Liver (tissue), 9 donors: ENCODE results near the gene DPH2. TPM values are rescaled to one million over a fixed set of nuclear protein-coding genes. Genes with fewer than 3 reads are reported as not detected.

Experiments
- DNase-seq: peaks from one replicate; pipeline ENCODE4 v3.0.0-alpha.2; 2017; ENCODE audit warnings: low spot score
- H3K27ac ChIP-seq, 2 donors: one replicate each; pipeline ENCODE4 v1.7.0; 2013; ENCODE audit warnings: inconsistent platforms in 2 of 2, low read length in 2 of 2, control low read depth in 1 of 2, low read depth in 1 of 2, mild to moderate bottlenecking in 1 of 2
- H3K27me3 ChIP-seq, 4 donors: one replicate each; pipeline versions ENCODE4 v1.6.1 to v1.7.0; 2013; ENCODE audit warnings: low read length in 3 of 4, inconsistent platforms in 1 of 4, mild to moderate bottlenecking in 1 of 4, moderate library complexity in 1 of 4; ENCODE audit not compliant: control insufficient read depth in 4 of 4, insufficient read depth in 4 of 4
- H3K36me3 ChIP-seq, 4 donors: one replicate each; pipeline versions ENCODE4 v1.6.1 to v1.7.0; 2013; ENCODE audit warnings: low read length in 3 of 4, mild to moderate bottlenecking in 3 of 4, low read depth in 1 of 4, moderate library complexity in 1 of 4; ENCODE audit not compliant: control insufficient read depth in 4 of 4, insufficient read depth in 3 of 4
- H3K4me1 ChIP-seq, 4 donors: one replicate each; pipeline versions ENCODE4 v1.6.1 to v1.7.0; 2013; ENCODE audit warnings: low read length in 3 of 4, mild to moderate bottlenecking in 3 of 4, moderate library complexity in 1 of 4; ENCODE audit not compliant: control insufficient read depth in 4 of 4, insufficient read depth in 4 of 4
- H3K4me3 ChIP-seq, 3 donors: one replicate each; pipeline versions ENCODE4 v1.6.1 to v1.7.0; 2013; ENCODE audit warnings: low read length in 3 of 3, control low read depth in 1 of 3, low read depth in 1 of 3, mild to moderate bottlenecking in 1 of 3
- H3K9ac ChIP-seq, 2 donors: one replicate each; pipeline ENCODE4 v1.7.0; 2013; ENCODE audit warnings: low read length in 2 of 2, mild to moderate bottlenecking in 2 of 2, moderate library complexity in 2 of 2, control low read depth in 1 of 2, low read depth in 1 of 2
- H3K9me3 ChIP-seq, 4 donors: one replicate each; pipeline versions ENCODE4 v1.6.1 to v1.7.0; 2013; ENCODE audit warnings: low read length in 3 of 4; ENCODE audit not compliant: control insufficient read depth in 4 of 4
- EGR1 ChIP-seq, 2 donors: IDR thresholded peaks; 2 replicates each; pipeline ENCODE4 v1.6.1; 2016 to 2018; ENCODE audit warnings: antibody characterized with exemption in 2 of 2, low read depth in 2 of 2
- FOXA2 ChIP-seq: IDR thresholded peaks from 2 replicates; pipeline ENCODE4 v1.6.1; 2016; ENCODE audit warnings: antibody characterized with exemption
- GABPA ChIP-seq, 2 donors: IDR thresholded peaks in 1 of 2; conservative IDR thresholded peaks in 1 of 2; 2 replicates each; pipeline ENCODE4 v1.6.1; 2016; ENCODE audit warnings: antibody characterized with exemption in 2 of 2, mild to moderate bottlenecking in 1 of 2, moderate library complexity in 1 of 2
- HNF4A ChIP-seq, 2 donors: conservative IDR thresholded peaks; 2 replicates each; pipeline ENCODE4 v1.6.1; 2016; ENCODE audit warnings: antibody characterized with exemption in 2 of 2, mild to moderate bottlenecking in 2 of 2
- HNF4G ChIP-seq: IDR thresholded peaks from 2 replicates; pipeline ENCODE4 v1.6.1; 2016; ENCODE audit warnings: antibody characterized with exemption
- JUND ChIP-seq, 2 donors: IDR thresholded peaks; 2 replicates each; pipeline ENCODE4 v1.6.1; 2016; ENCODE audit warnings: antibody characterized with exemption in 2 of 2
- NR2F2 ChIP-seq: IDR thresholded peaks from 2 replicates; pipeline ENCODE4 v1.6.1; 2016; ENCODE audit warnings: antibody characterized with exemption
- RAD21 ChIP-seq, 2 donors: IDR thresholded peaks; 2 replicates each; pipeline ENCODE4 v1.6.1; 2016; ENCODE audit warnings: antibody characterized with exemption in 2 of 2, mild to moderate bottlenecking in 2 of 2
- RXRA ChIP-seq, 2 donors: IDR thresholded peaks; 2 replicates each; pipeline ENCODE4 v1.6.1; 2017 to 2018; ENCODE audit warnings: antibody characterized with exemption in 2 of 2, mild to moderate bottlenecking in 1 of 2
- SP1 ChIP-seq: IDR thresholded peaks from 2 replicates; pipeline ENCODE4 v1.6.1; 2018; ENCODE audit warnings: antibody characterized with exemption, mild to moderate bottlenecking
- TAF1 ChIP-seq: conservative IDR thresholded peaks from 2 replicates; pipeline ENCODE4 v1.6.1; 2016; ENCODE audit warnings: antibody characterized with exemption, mild to moderate bottlenecking
- YY1 ChIP-seq: IDR thresholded peaks from 2 replicates; pipeline ENCODE4 v1.6.1; 2016; ENCODE audit warnings: antibody characterized with exemption, mild to moderate bottlenecking
- WGBS: extraction: QIAGEN DNeasy Blood & Tissue Kit; methylation state at CpG from one replicate; pipeline ENCODE4 v1.1.7; 2013; 5-methylcytosine and 5-hydroxymethylcytosine counted together
- polyA plus RNA-seq, 2 donors: library from polyadenylated mRNA; stranded (reverse) in 1 of 2; unstranded in 1 of 2; fragments of 200-250 nt in 1 of 2; fragments of >200 nt in 1 of 2; fragmentation: Nextera tagmentation in 1 of 2; extraction: Ambion mirVana in 1 of 2; gene quantifications; one replicate each; pipeline versions ENCODE4 v1.2.1 to v1.2.3, GENCODE V29; 2013 to 2015
- total RNA-seq, 2 donors: library from RNA; depleted of rRNA; stranded (reverse); fragments of >200 nt; gene quantifications; one replicate each; pipeline ENCODE4 v1.2.3, GENCODE V29; 2014
- TF ChIP-seq, protein P1 (sequence below): fragments of 150-350 bp; IDR thresholded peaks from 2 replicates; pipeline ENCODE4 v1.5.1; 2017; ENCODE audit warnings: improper control_type of control experiment, low read depth, low read length; ENCODE audit not compliant: missing input control
- TF ChIP-seq, protein P2 (sequence below): IDR thresholded peaks from 2 replicates; pipeline ENCODE4 v1.6.1; 2016; ENCODE audit warnings: antibody characterized with exemption
- TF ChIP-seq, protein P3 (sequence below): IDR thresholded peaks from 2 replicates; pipeline ENCODE4 v1.6.1; 2016; ENCODE audit warnings: antibody characterized with exemption
- TF ChIP-seq, protein P4 (sequence below): IDR thresholded peaks from 2 replicates; pipeline ENCODE4 v1.6.1; 2016; ENCODE audit warnings: antibody characterized with exemption
- donor health status: healthy.
- donor health status: healthy.
- donor health status: healthy.
- donor health status: healthy.
- donor health status: healthy.

DPH2 gene
- total and polyA plus RNA-seq, 4 donors, result 9.3 to 20.9 (median 15.4) TPM

DNA sequence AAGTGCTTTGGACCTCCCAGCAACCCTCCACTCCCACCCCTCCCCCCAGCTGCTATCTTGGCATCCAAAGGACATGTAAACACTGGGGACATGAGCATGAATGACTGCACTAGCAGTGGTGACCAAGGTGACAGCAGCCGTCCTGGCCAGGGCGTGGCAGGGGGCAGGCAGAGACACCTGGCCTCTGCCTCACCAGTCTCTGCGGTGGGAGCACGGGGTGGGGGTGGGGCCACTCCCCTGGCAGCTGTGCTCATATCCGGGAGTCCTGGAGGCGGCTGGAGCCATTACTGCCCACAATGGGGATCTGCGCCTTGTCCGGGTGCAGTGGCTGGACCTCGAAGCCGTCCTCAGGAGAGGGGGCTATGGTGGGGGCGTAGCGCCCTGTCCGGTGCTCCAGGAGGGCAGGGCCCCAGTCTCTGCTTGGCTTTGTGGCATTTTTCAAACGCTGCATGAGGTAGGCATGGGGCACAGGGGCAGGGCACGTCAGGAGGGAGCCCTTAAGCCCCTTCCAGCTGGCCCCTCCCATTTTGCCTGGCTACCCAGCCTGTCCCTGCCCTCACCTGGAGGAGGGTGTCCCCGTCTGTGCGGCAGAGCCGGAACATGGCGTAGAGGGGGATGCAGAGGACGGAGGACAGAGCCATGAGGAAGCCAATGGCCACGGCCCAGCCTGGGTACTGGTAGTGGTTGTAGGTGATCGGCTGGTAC, 27.6 kb downstream of the DPH2 start:
- Histone ChIP-seq H3K27ac (no peak overlapping the region), H3K4me1 (peaks cover 0 to under 1% (median 0%) of the 10 kb centered on the region in 4 donors), H3K27me3 (no peaks in the 10 kb centered on the region), H3K9me3 (no peaks in the 10 kb centered on the region), H3K9ac (no peak overlapping the region), H3K4me3 (no peak overlapping the region), H3K36me3 (no peaks in the 10 kb centered on the region)
- TF ChIP-seq HNF4A (conservative IDR thresholded peaks at IDR 0.05), result no peak
- TF ChIP-seq FOXA2, result no peak
- TF ChIP-seq, protein P1, sequence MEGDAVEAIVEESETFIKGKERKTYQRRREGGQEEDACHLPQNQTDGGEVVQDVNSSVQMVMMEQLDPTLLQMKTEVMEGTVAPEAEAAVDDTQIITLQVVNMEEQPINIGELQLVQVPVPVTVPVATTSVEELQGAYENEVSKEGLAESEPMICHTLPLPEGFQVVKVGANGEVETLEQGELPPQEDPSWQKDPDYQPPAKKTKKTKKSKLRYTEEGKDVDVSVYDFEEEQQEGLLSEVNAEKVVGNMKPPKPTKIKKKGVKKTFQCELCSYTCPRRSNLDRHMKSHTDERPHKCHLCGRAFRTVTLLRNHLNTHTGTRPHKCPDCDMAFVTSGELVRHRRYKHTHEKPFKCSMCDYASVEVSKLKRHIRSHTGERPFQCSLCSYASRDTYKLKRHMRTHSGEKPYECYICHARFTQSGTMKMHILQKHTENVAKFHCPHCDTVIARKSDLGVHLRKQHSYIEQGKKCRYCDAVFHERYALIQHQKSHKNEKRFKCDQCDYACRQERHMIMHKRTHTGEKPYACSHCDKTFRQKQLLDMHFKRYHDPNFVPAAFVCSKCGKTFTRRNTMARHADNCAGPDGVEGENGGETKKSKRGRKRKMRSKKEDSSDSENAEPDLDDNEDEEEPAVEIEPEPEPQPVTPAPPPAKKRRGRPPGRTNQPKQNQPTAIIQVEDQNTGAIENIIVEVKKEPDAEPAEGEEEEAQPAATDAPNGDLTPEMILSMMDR, result no peak
- TF ChIP-seq, protein P2, sequence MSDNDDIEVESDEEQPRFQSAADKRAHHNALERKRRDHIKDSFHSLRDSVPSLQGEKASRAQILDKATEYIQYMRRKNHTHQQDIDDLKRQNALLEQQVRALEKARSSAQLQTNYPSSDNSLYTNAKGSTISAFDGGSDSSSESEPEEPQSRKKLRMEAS, result no peak
- no peak for TF ChIP-seq SP1
- TF ChIP-seq RXRA (IDR thresholded peaks at IDR 0.05), result no peak
- no peak for TF ChIP-seq RAD21 (IDR thresholded peaks at IDR 0.05)
- 62% methylated on average over 22 of the region's 22 CpGs for WGBS
- no peak for DNase-seq

DNA sequence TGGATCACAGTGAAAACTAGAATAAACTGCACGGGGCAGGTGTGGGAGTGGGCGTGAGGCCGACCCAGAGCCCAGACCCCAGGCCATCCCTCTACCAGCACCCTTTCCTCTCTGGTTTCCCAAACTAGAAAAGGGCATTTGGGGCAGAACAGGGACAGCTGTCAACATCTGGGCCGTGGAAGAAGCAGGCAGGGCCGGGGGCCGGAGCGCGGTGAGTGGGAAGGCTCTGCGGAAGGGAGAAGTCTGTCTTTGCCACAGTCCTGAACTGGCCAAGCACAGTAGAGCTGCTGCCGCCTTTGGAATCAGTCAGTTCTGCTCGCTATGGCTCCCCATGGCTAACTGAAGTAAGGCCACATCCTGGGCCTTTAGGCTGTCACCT, 28.2 kb downstream of the DPH2 start:
- Histone ChIP-seq H3K4me3 (no peak overlapping the region), H3K27me3 (no peaks in the 10 kb centered on the region), H3K4me1 (no peaks in the 10 kb centered on the region), H3K36me3 (no peaks in the 10 kb centered on the region), H3K9ac (no peak overlapping the region), H3K9me3 (no peaks in the 10 kb centered on the region), H3K27ac (no peak overlapping the region)
- WGBS, result 75% methylated on average over 11 of the region's 11 CpGs
- DNase-seq, result no peak
- TF ChIP-seq, protein P1, result no peak
- TF ChIP-seq, protein P2, result no peak
- TF ChIP-seq FOXA2 (no peak), YY1 (no peak), GABPA (IDR thresholded peaks at IDR 0.05 in 1 of 2, conservative IDR thresholded peaks at IDR 0.05 in 1 of 2) (no peak), HNF4G (no peak), RAD21 (IDR thresholded peaks at IDR 0.05) (no peak), JUND (IDR thresholded peaks at IDR 0.05) (no peak), NR2F2 (no peak), EGR1 (IDR thresholded peaks at IDR 0.05; ENCODE audit: low read depth in 2 of 2) (no peak), RXRA (IDR thresholded peaks at IDR 0.05) (no peak), TAF1 (no peak), SP1 (no peak), HNF4A (conservative IDR thresholded peaks at IDR 0.05) (no peak)
- TF ChIP-seq, protein P3, sequence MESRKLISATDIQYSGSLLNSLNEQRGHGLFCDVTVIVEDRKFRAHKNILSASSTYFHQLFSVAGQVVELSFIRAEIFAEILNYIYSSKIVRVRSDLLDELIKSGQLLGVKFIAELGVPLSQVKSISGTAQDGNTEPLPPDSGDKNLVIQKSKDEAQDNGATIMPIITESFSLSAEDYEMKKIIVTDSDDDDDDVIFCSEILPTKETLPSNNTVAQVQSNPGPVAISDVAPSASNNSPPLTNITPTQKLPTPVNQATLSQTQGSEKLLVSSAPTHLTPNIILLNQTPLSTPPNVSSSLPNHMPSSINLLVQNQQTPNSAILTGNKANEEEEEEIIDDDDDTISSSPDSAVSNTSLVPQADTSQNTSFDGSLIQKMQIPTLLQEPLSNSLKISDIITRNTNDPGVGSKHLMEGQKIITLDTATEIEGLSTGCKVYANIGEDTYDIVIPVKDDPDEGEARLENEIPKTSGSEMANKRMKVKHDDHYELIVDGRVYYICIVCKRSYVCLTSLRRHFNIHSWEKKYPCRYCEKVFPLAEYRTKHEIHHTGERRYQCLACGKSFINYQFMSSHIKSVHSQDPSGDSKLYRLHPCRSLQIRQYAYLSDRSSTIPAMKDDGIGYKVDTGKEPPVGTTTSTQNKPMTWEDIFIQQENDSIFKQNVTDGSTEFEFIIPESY, result no peak
- TF ChIP-seq, protein P4, sequence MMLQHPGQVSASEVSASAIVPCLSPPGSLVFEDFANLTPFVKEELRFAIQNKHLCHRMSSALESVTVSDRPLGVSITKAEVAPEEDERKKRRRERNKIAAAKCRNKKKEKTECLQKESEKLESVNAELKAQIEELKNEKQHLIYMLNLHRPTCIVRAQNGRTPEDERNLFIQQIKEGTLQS, result no peak
